Renal pelvis (tissue), 12 donors: ENCODE results near the gene ZDHHC9. TPM values are rescaled to one million over a fixed set of nuclear protein-coding genes. Genes with fewer than 3 reads are reported as not detected.
A peak's percentile ranks its signal among the peaks of the same experiment; 100 is the strongest.
"Not testable (repeated sequence)": the region's sequence is repeated elsewhere in the genome, so short reads cannot be mapped to it uniquely, and the experiment has no call there.

ENCODE experiments used
- DNase-seq: peaks from one replicate; pipeline ENCODE4 v3.0.0-alpha.2; 2013
- long read RNA-seq, 16 experiments: transcript quantifications; one replicate each; lab custom pipeline, GENCODE V29; 2026
- polyA plus RNA-seq, 3 donors: library from polyadenylated mRNA; unstranded; fragments of 120-200 nt; gene quantifications; one replicate each; pipeline ENCODE4 v1.2.1, GENCODE V29; 2013; ENCODE audit not compliant: insufficient read length in 3 of 3

The ZDHHC9 gene
- polyA plus RNA-seq: 10 to 100 TPM; 46.4 to 51.0 (median 47.7) TPM
- long read RNA-seq, donor 1, full-length matches to known transcripts: 7 of 7 reads
- long read RNA-seq, donor 1, partial matches to known transcripts: 0 of 7 reads
- long read RNA-seq, donor 1, other reads (novel, unspliced or antisense): 0 of 7 reads
- long read RNA-seq, donor 2, full-length matches to known transcripts: 7 of 21 reads
- long read RNA-seq, donor 2, partial matches to known transcripts: 14 of 21 reads
- long read RNA-seq, donor 2, other reads (novel, unspliced or antisense): 0 of 21 reads
- long read RNA-seq, donor 3, full-length matches to known transcripts: 8 of 8 reads
- long read RNA-seq, donor 3, partial matches to known transcripts: 0 of 8 reads
- long read RNA-seq, donor 3, other reads (novel, unspliced or antisense): 0 of 8 reads
- long read RNA-seq, donor 4, full-length matches to known transcripts: 6 of 6 reads
- long read RNA-seq, donor 4, partial matches to known transcripts: 0 of 6 reads
- long read RNA-seq, donor 4, other reads (novel, unspliced or antisense): 0 of 6 reads
- long read RNA-seq, donor 5, full-length matches to known transcripts: 5 of 5 reads
- long read RNA-seq, donor 5, partial matches to known transcripts: 0 of 5 reads
- long read RNA-seq, donor 5, other reads (novel, unspliced or antisense): 0 of 5 reads
- long read RNA-seq, donor 6, full-length matches to known transcripts: 7 of 23 reads
- long read RNA-seq, donor 6, partial matches to known transcripts: 16 of 23 reads
- long read RNA-seq, donor 6, other reads (novel, unspliced or antisense): 0 of 23 reads
- long read RNA-seq, donor 7, full-length matches to known transcripts: 11 of 16 reads
- long read RNA-seq, donor 7, partial matches to known transcripts: 5 of 16 reads
- long read RNA-seq, donor 7, other reads (novel, unspliced or antisense): 0 of 16 reads
- long read RNA-seq, donor 8, full-length matches to known transcripts: 2 of 2 reads
- long read RNA-seq, donor 8, partial matches to known transcripts: 0 of 2 reads
- long read RNA-seq, donor 8, other reads (novel, unspliced or antisense): 0 of 2 reads
- long read RNA-seq, donor 9, full-length matches to known transcripts: 13 of 13 reads
- long read RNA-seq, donor 9, partial matches to known transcripts: 0 of 13 reads
- long read RNA-seq, donor 9, other reads (novel, unspliced or antisense): 0 of 13 reads
- long read RNA-seq, donor 10, full-length matches to known transcripts: 6 of 6 reads
- long read RNA-seq, donor 10, partial matches to known transcripts: 0 of 6 reads
- long read RNA-seq, donor 10, other reads (novel, unspliced or antisense): 0 of 6 reads
- long read RNA-seq, donor 11, full-length matches to known transcripts: 4 of 23 reads
- long read RNA-seq, donor 11, partial matches to known transcripts: 19 of 23 reads
- long read RNA-seq, donor 11, other reads (novel, unspliced or antisense): 0 of 23 reads
- long read RNA-seq, donor 12, full-length matches to known transcripts: 14 of 14 reads
- long read RNA-seq, donor 12, partial matches to known transcripts: 0 of 14 reads
- long read RNA-seq, donor 12, other reads (novel, unspliced or antisense): 0 of 14 reads
- long read RNA-seq, donor 13, full-length matches to known transcripts: 3 of 3 reads
- long read RNA-seq, donor 13, partial matches to known transcripts: 0 of 3 reads
- long read RNA-seq, donor 13, other reads (novel, unspliced or antisense): 0 of 3 reads
- long read RNA-seq, donor 14, full-length matches to known transcripts: 14 of 14 reads
- long read RNA-seq, donor 14, partial matches to known transcripts: 0 of 14 reads
- long read RNA-seq, donor 14, other reads (novel, unspliced or antisense): 0 of 14 reads
- long read RNA-seq, donor 15, full-length matches to known transcripts: 10 of 10 reads
- long read RNA-seq, donor 15, partial matches to known transcripts: 0 of 10 reads
- long read RNA-seq, donor 15, other reads (novel, unspliced or antisense): 0 of 10 reads
- long read RNA-seq, donor 16, full-length matches to known transcripts: 6 of 6 reads
- long read RNA-seq, donor 16, partial matches to known transcripts: 0 of 6 reads
- long read RNA-seq, donor 16, other reads (novel, unspliced or antisense): 0 of 6 reads

- DNase-seq: peak; percentile 85
Measured at GRCh38 chrX:129843459-129844306, at the start of gene ZDHHC9. ZDHHC9 (minus strand) TSS chrX:129843886; CDS start chrX:129841945, 1,941 bp downstream.

DNA sequence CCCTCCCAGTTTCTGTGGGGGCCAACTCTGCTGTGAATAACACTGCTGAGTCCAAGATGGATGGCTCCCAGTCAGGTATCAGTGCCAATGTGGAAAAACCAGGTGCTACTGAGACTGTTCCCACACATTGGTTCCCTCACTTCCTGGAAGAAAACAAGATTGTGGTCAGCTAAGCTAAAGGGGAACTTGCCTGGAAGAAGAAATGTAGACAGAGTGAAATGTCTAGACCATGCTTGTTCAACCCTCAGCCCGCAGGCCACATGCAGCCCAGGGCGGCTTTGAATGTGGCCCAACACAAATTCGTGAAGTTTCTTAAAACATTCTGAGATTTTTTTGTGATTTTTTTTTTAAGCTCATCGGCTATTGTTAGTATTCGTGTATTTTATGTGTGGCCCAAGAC, 33.7 kb upstream of the ZDHHC9 start:
- no peak for DNase-seq

DNA sequence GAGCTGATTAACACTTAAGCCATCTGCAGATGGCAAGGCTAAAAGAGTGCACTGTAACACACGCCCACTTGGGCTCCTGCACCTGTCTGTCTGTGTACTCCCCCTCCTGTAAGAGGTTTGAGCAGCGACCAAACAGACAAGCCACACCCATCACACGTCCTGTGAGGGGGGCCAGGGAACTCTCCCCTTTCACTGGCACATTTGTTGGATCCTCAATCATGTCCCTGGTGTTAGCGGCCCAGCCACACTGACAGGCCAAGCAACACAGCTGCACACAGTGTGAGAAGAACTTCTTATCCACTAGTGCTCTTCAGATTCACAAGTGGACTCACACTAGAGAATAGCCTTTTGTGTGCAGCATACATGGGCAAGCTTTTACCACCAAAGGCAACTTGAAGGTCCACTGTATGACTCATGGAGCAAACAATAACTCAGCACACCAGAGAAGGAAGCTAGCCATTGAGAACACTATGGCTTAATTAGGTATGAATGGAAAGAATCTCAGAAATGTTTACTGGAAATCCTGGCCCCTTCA, 33.2 kb upstream of the ZDHHC9 start:
- DNase-seq: no peak

- DNase-seq: no peak
Measured at GRCh38 chrX:129875669-129876068, 32.0 kb upstream of the ZDHHC9 start.

- DNase-seq: no peak
Measured at GRCh38 chrX:129872524-129872923, 28.8 kb upstream of the ZDHHC9 start.

GRCh38 chrX:129866321-129866720, 22.6 kb upstream of the ZDHHC9 start:
- DNase-seq: not testable (repeated sequence)

DNA sequence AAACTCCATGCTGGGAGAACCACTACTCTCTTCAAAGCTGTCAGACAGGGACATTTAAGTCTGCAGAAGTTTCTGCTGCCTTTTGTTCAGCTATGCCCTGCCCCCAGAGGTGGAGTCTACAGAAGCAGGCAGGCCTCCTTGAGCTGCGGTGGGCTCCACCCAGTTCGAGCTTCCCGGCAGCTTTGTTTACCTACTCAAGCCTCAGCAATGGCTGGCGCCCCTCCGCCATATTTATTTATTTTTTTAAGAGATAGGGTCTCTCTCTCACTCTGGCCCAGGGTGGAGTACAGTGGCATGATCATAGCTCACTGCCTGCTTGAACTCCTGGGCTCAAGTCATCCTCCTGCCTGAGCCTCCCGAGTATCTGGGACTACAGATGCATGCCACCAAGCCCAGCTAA, 15.4 kb upstream of the ZDHHC9 start:
- DNase-seq: not testable (repeated sequence)

GRCh38 chrX:129851825-129852224, 8.1 kb upstream of the ZDHHC9 start:
- DNase-seq: not testable (repeated sequence)

DNA sequence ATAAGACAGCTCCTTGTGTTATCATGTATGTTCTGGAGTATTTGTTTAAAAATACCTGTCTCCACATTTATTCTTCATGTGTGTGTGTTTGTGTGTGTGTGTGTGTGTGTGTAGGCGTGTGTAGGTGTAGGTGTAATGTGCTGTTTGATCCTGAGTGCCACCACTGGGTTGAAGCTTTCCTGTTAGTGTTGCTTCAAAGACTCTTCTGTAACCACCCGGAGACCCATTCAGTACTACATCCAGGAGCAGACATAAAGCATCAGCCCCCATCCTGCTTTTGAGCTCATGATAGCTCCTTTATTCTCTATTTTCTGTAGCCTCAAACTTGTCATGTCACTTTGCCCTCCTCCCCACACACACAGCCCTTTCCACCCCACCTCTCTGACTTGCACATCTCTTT, 3.0 kb upstream of the ZDHHC9 start:
- DNase-seq: no peak

- no peak for DNase-seq
Measured at GRCh38 chrX:129845616-129846190, 2.0 kb upstream of the ZDHHC9 start.

DNA sequence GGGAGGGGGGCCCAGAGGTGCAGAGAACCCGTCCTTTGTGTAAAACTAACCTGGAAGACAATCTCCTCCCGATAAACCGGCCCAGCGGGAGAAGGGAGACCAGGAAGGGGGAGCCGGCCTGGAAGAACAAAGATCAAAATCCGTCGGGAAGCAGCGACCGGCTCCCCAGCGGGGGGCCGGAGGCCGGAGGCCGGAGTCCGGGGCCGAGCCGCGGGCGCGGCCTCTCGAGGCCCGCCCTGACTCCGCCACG, 552 bp downstream of the ZDHHC9 start:
- no peak for DNase-seq

GRCh38 chrX:129842510-129843208, 1.0 kb downstream of the ZDHHC9 start:
- DNase-seq: no peak

DNA sequence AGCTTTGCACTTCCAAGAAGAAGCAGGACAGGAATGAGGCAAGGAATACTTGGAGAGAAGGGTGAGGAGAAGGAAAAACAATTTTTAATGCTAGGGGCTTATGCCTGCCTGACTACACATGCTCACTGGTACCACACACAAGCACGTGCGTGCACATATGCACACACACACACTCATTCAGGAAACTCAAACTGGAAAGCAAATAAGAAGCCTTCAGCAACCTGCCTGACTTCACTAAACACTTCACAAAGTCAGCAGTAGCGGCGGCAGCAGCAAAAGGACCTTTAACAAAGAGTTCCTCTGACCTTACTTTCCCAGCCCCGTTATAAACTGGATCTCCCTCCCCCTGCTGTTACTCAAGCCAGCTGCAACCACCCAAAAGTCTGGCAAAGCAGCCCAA, 3.3 kb downstream of the ZDHHC9 start:
- no peak for DNase-seq

- DNase-seq: no peak
Measured at GRCh38 chrX:129836827-129837226, 6.9 kb downstream of the ZDHHC9 start.

DNA sequence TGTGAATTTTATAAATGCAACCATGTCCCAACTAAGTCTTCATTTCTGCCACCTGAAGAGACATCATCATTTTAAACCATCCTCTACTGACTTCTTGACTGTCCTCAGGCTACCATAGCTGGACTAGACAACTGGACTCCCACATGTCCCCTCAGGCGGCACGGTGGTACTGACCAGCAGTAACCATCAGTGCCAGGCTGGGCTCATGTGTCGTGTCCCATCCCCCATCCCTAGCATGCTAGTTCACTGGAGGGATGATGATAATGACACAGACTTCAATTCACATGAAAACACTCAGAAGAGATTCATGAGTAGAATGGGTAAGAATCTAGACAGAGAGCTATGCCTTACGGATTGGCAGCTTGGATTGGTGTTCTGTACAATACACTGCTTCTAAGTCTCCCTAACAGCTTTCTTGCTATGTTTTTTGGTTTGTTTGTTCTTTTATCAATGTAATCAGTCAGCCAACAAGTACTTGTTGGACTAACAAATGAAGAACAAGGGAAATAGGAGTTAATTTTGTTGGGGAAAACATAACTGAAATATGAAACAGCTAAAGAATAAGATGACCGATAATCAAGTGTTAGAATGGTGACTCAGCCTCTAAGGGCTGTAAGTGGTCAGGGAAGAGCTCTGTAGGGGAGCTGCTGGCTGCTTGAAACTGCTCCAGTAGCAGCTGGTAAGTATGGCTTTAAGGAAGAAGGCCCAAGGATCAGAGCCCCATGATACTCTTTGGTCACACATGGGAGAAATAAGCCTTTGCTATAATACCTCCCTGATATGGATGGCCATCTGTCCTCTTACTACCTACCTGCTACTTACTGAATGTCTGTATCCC, 10.3 kb downstream of the ZDHHC9 start:
- DNase-seq: no peak

DNA sequence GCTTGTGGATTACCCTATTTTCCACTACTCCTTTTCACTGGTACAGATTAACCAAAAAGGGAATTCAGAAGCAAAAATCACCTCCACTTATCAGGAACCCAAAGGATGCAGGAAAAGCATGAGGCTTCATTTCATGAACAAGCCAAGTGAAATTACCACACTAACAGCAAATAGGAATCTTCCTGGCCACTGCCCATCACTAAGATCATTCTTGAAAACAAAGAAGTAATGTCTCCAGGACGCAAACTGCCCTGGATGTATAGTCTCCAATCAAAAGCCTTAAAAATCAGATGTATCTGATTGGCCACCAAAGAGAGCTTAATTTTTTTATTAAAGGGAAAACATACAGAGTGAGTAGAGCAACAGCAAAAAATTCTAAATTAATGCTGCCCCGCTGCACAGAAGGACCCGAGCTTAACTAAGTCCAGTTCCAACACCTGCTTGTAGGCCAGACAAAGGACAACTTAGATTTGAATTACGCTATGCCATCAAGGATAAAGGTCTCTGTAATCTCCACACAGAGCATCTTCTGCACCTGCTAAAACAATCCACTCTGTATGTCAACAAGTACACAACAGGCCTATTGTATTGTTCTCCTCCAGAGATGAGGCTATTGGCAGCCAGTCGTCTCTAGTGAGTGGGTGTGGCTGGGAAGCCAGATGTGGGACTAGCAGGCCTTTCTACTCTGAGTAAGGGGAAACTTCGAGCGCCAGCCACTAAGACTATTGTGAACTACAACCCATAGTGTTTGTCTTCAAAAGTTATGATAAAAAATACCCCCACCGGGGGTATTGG, 12.4 kb downstream of the ZDHHC9 start:
- no peak for DNase-seq
